Neural cell (in vitro differentiated cells): ENCODE measurements around the gene LTN1. TPM values are rescaled to one million over a fixed set of nuclear protein-coding genes. Genes with fewer than 3 reads are reported as not detected.

Source experiments
- H2AFZ ChIP-seq: fragments of 200-600, 300-800 bp; sonication (generic), shearing (Covaris generic); 2 replicates; pipeline ENCODE4 v1.6.0; 2014; ENCODE audit warnings: low read depth, mild to moderate bottlenecking, antibody characterized with exemption, low read length, moderate library complexity
- H3F3A ChIP-seq: fragments of 200-600 bp; shearing (Covaris generic); 2 replicates; pipeline ENCODE4 v1.6.1; 2016; ENCODE audit warnings: mild to moderate bottlenecking, moderate library complexity, mixed read lengths, antibody characterized with exemption, low read length; ENCODE audit not compliant: insufficient read depth, poor library complexity, severe bottlenecking
- H3K27ac ChIP-seq: fragments of 200-600, 300-800 bp; sonication (generic), shearing (Covaris generic); 2 replicates; pipeline ENCODE4 v1.5.1; 2014; ENCODE audit warnings: mild to moderate bottlenecking, low read length, moderate library complexity
- H3K27me3 ChIP-seq: fragments of 300-800, 200-600 bp; sonication (generic), shearing (Covaris generic); 2 replicates; pipeline ENCODE4 v1.6.0; 2014; ENCODE audit warnings: mild to moderate bottlenecking, low read depth, low read length, moderate library complexity; ENCODE audit not compliant: insufficient read depth
- H3K36me3 ChIP-seq: fragments of 300-800, 200-600 bp; sonication (generic), shearing (Covaris generic); 2 replicates; pipeline ENCODE4 v1.5.1; 2014; ENCODE audit warnings: mild to moderate bottlenecking, antibody characterized with exemption, low read length, moderate library complexity; ENCODE audit not compliant: insufficient read depth
- H3K4me2 ChIP-seq: fragments of 300-800, 200-600 bp; sonication (generic), shearing (Covaris generic); 2 replicates; pipeline ENCODE4 v1.6.0; 2014; ENCODE audit warnings: mild to moderate bottlenecking, low read length
- H3K4me3 ChIP-seq: fragments of 300-800, 200-600 bp; sonication (generic), shearing (Covaris generic); 2 replicates; pipeline ENCODE4 v1.5.1; 2014; ENCODE audit warnings: mild to moderate bottlenecking, low read length, moderate library complexity
- H3K79me2 ChIP-seq: fragments of 200-600 bp; shearing (Covaris generic); replicated peaks from 2 replicates; pipeline ENCODE4 v1.6.0; 2014; ENCODE audit warnings: mild to moderate bottlenecking, low read length, moderate library complexity; ENCODE audit not compliant: insufficient read depth
- H3K9ac ChIP-seq: fragments of 300-800, 200-600 bp; sonication (generic), shearing (Covaris generic); 2 replicates; pipeline ENCODE4 v1.6.1; 2016; ENCODE audit warnings: mild to moderate bottlenecking, low read length, mixed read lengths
- H3K9me2 ChIP-seq: fragments of 200-600 bp; shearing (Covaris generic); 2 replicates; pipeline ENCODE4 v1.6.1; 2016; ENCODE audit warnings: mild to moderate bottlenecking, low read length, mixed read lengths; ENCODE audit not compliant: insufficient read depth
- H3K9me3 ChIP-seq: fragments of 200-600, 300-800 bp; sonication (generic), shearing (Covaris generic); 2 replicates; pipeline ENCODE4 v1.6.1; 2016; ENCODE audit warnings: mild to moderate bottlenecking, mixed run types, low read length, moderate library complexity, mixed read lengths
- H4K20me1 ChIP-seq: fragments of 200-600 bp; shearing (Covaris generic); 2 replicates; pipeline ENCODE4 v1.6.1; 2016; ENCODE audit warnings: mild to moderate bottlenecking, mixed run types; ENCODE audit not compliant: insufficient read depth
- CTCF ChIP-seq: fragments of 450-650 bp; IDR thresholded peaks from 2 replicates; pipeline ENCODE4 v1.5.1; 2014; ENCODE audit warnings: antibody characterized with exemption, mild to moderate bottlenecking, moderate library complexity; ENCODE audit not compliant: poor library complexity, severe bottlenecking
- EP300 ChIP-seq: fragments of 450-650 bp; conservative IDR thresholded peaks from 2 replicates; pipeline ENCODE4 v1.6.1; 2014; ENCODE audit warnings: antibody characterized with exemption, mild to moderate bottlenecking, moderate library complexity; ENCODE audit not compliant: poor library complexity, severe bottlenecking
- EZH2 ChIP-seq: fragments of 200-600, 300-800 bp; shearing (Covaris generic), sonication (generic); IDR thresholded peaks from 2 replicates; pipeline ENCODE4 v1.6.1; 2014; ENCODE audit warnings: antibody characterized with exemption, low read length, borderline replicate concordance, mild to moderate bottlenecking; ENCODE audit not compliant: insufficient read depth, poor library complexity, severe bottlenecking
- MXI1 ChIP-seq: fragments of 450-650 bp; conservative IDR thresholded peaks from 2 replicates; pipeline ENCODE4 v1.6.1; 2014; ENCODE audit warnings: antibody characterized with exemption, mild to moderate bottlenecking; ENCODE audit not compliant: poor library complexity, severe bottlenecking
- POLR2AphosphoS5 ChIP-seq: IDR thresholded peaks from 2 replicates; pipeline ENCODE4 v1.6.1; 2012
- RAD21 ChIP-seq: fragments of 450-650 bp; conservative IDR thresholded peaks from 2 replicates; pipeline ENCODE4 v1.6.1; 2014; ENCODE audit warnings: antibody characterized with exemption, mild to moderate bottlenecking, moderate library complexity
- REST ChIP-seq: IDR thresholded peaks from 2 replicates; pipeline ENCODE4 v1.6.1; 2012; ENCODE audit warnings: borderline replicate concordance
- SMC3 ChIP-seq: fragments of 450-650 bp; conservative IDR thresholded peaks from 2 replicates; pipeline ENCODE4 v1.6.1; 2014; ENCODE audit warnings: antibody characterized with exemption, mild to moderate bottlenecking, moderate library complexity; ENCODE audit not compliant: poor library complexity
- TAF1 ChIP-seq: IDR thresholded peaks from 2 replicates; pipeline ENCODE4 v1.6.1; 2012; ENCODE audit warnings: low read depth
- polyA plus RNA-seq: library from polyadenylated mRNA; depleted of rRNA; stranded (reverse); fragments of >200 nt; gene quantifications from 2 replicates; pipeline ENCODE4 v1.2.3, GENCODE V29; 2014

LTN1 gene
- polyA plus RNA-seq, 1 donor from 2014 or later, result 62.1 TPM

GRCh38 chr21:28982637-28983036 lies 10.0 kb downstream of the LTN1 start:
- Histone ChIP-seq H3F3A (no peaks in the 10 kb centered on the region), H3K36me3 (peaks cover 5% of the 10 kb centered on the region), H2AFZ (no peak overlapping the region), H3K4me3 (no peak overlapping the region), H3K9me2 (no peaks in the 10 kb centered on the region), H3K27ac (no peak overlapping the region), H3K79me2 (peaks cover 12% of the 10 kb centered on the region), H4K20me1 (no peaks in the 10 kb centered on the region), H3K4me2 (no peak overlapping the region), H3K9ac (no peak overlapping the region), H3K27me3 (no peaks in the 10 kb centered on the region), H3K9me3 (no peaks in the 10 kb centered on the region)
- TF ChIP-seq SMC3, result no peak
- no peak for TF ChIP-seq CTCF
- TF ChIP-seq TAF1, result no peak
- TF ChIP-seq EZH2, result no peak
- no peak for TF ChIP-seq POLR2AphosphoS5
- TF ChIP-seq RAD21, result no peak
- TF ChIP-seq REST, result no peak
- TF ChIP-seq EP300, result no peak
- TF ChIP-seq MXI1, result no peak

- no peaks in the 10 kb centered on the region for H4K20me1 ChIP-seq
- H3K4me2 ChIP-seq, result no peak overlapping the region
- H3K9me3 ChIP-seq, result no peaks in the 10 kb centered on the region
- H3K79me2 ChIP-seq, result no peaks in the 10 kb centered on the region
- H3F3A ChIP-seq, result no peaks in the 10 kb centered on the region
- TF ChIP-seq SMC3 (no peak), EZH2 (no peak), RAD21 (no peak), REST (no peak), MXI1 (no peak), POLR2AphosphoS5 (no peak), CTCF (no peak), EP300 (no peak), TAF1 (no peak)
- no peaks in the 10 kb centered on the region for H3K9me2 ChIP-seq
- no peak overlapping the region for H3K4me3 ChIP-seq
- no peaks in the 10 kb centered on the region for H3K27me3 ChIP-seq
- no peak overlapping the region for H3K27ac ChIP-seq
- H3K36me3 ChIP-seq, result peaks cover 5% of the 10 kb centered on the region
- no peak overlapping the region for H3K9ac ChIP-seq
- no peak overlapping the region for H2AFZ ChIP-seq
Measured at GRCh38 chr21:28979092-28979491, 13.6 kb downstream of the LTN1 start.
